Measurements from ENCODE around the gene CNBD2. TPM values are rescaled to one million over a fixed set of nuclear protein-coding genes. Genes with fewer than 3 reads are reported as not detected.

CNBD2 gene
- total and polyA plus RNA-seq, 10 of the 15 experiments (the other 5 are each of a cell fraction or from before 2014, with no cell fraction given), result 0.86 to 7.4 (median 4.6) TPM

- RAD21 ChIA-PET (ENCODE audit: unreplicated experiment), result interaction anchor here (0.9 to 1.3 kb wide), 2 partner anchors 72 to 75 kb away, joined by 4 to 7 read pairs; no protein-coding TSS in a partner anchor
- no peaks in the 10 kb centered on the region for H4K20me1 ChIP-seq (ENCODE audit: control insufficient read depth, insufficient read depth)
- in situ Hi-C loops (cut with MboI), result no loop called here
- H3K9me3 ChIP-seq (replicated peaks; ENCODE audit: control insufficient read depth, insufficient read depth, low read length), result no peaks in the 10 kb centered on the region
- peak overlapping the region; percentile 98 for H2AFZ ChIP-seq (ENCODE audit: control insufficient read depth, low read depth, low read length)
- H3K27ac ChIP-seq (ENCODE audit: control insufficient read depth, insufficient read depth), result no peak overlapping the region
- no peaks in the 10 kb centered on the region for H3K79me2 ChIP-seq (ENCODE audit: control insufficient read depth, insufficient read depth, low read length)
- no peak for DNase-seq (ENCODE audit: low read depth, low spot score)
- H3K36me3 ChIP-seq (ENCODE audit: control insufficient read depth in 2 of 2, insufficient read depth in 2 of 2, low read length in 1 of 2), result no peaks in the 10 kb centered on the region
- intact Hi-C loops (cut with micrococcal nuclease; ENCODE audit: unreplicated experiment), result no loop called here
- no peaks in the 10 kb centered on the region; a peak in 1 of 4 replicates for H3K27me3 ChIP-seq (replicated peaks in 1 of 2; ENCODE audit: control insufficient read depth in 2 of 2, insufficient read depth in 2 of 2, low read length in 1 of 2)
- POLR2A ChIA-PET, result interaction anchor here (0.6 to 1.1 kb wide), 5 partner anchors 9 to 66 kb away, joined by 3 to 4 read pairs (median 3); no protein-coding TSS in a partner anchor
- H3K4me1 ChIP-seq (ENCODE audit: control insufficient read depth, insufficient read depth, low read length), result peaks cover 4% of the 10 kb centered on the region; the same call in 1 of the 2 replicates
- WGBS (ENCODE audit: insufficient coverage, insufficient replicate concordance, low lambda C conversion rate, missing lambda C conversion rate), result 14% methylated on average over 26 of the region's 26 CpGs
- CTCF ChIA-PET, result interaction anchor here (0.6 to 1.8 kb wide), 5 partner anchors 69 to 491 kb away, joined by 3 to 9 read pairs (median 6); no protein-coding TSS in a partner anchor
- peak overlapping the region; percentile 59 for H3K9ac ChIP-seq (ENCODE audit: control insufficient read depth, insufficient read depth, low read length)
- SMC1A ChIA-PET (ENCODE audit: uncharacterized antibody, unreplicated experiment), result interaction anchor here (1.1 to 1.2 kb wide), 2 partner anchors 22 to 69 kb away, joined by 4 read pairs; no protein-coding TSS in a partner anchor
- ATAC-seq, result peak; percentile 4; the same call in 2 of the 3 replicates
- H3K4me2 ChIP-seq (ENCODE audit: control insufficient read depth, insufficient read depth), result peak overlapping the region; percentile 99
- no peak for FAIRE-seq
- H3K4me3 ChIP-seq, result peak overlapping the region; percentile 76
- BruUV-seq (replicated peaks), result no TSS peak
- no peak for TF ChIP-seq ZZZ3 (IDR thresholded peaks at IDR 0.05; ENCODE audit: control insufficient read depth, insufficient read length, low read depth)
- TF ChIP-seq KAT2A (conservative IDR thresholded peaks at IDR 0.05; ENCODE audit: control insufficient read depth, low read depth, low read length), result no peak
- no peak for TF ChIP-seq STAT1 (conservative IDR thresholded peaks at IDR 0.05)
- TF ChIP-seq CBX3 (IDR thresholded peaks at IDR 0.05; ENCODE audit: borderline replicate concordance, low read depth), result no peak
- TF ChIP-seq IRF4 (IDR thresholded peaks at IDR 0.05; ENCODE audit: low read depth, low read length), result no peak
- no peak for TF ChIP-seq CHD4 (IDR thresholded peaks at IDR 0.05)
- TF ChIP-seq, protein P1, sequence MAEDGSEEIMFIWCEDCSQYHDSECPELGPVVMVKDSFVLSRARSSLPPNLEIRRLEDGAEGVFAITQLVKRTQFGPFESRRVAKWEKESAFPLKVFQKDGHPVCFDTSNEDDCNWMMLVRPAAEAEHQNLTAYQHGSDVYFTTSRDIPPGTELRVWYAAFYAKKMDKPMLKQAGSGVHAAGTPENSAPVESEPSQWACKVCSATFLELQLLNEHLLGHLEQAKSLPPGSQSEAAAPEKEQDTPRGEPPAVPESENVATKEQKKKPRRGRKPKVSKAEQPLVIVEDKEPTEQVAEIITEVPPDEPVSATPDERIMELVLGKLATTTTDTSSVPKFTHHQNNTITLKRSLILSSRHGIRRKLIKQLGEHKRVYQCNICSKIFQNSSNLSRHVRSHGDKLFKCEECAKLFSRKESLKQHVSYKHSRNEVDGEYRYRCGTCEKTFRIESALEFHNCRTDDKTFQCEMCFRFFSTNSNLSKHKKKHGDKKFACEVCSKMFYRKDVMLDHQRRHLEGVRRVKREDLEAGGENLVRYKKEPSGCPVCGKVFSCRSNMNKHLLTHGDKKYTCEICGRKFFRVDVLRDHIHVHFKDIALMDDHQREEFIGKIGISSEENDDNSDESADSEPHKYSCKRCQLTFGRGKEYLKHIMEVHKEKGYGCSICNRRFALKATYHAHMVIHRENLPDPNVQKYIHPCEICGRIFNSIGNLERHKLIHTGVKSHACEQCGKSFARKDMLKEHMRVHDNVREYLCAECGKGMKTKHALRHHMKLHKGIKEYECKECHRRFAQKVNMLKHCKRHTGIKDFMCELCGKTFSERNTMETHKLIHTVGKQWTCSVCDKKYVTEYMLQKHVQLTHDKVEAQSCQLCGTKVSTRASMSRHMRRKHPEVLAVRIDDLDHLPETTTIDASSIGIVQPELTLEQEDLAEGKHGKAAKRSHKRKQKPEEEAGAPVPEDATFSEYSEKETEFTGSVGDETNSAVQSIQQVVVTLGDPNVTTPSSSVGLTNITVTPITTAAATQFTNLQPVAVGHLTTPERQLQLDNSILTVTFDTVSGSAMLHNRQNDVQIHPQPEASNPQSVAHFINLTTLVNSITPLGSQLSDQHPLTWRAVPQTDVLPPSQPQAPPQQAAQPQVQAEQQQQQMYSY (CRISPR knock-in tag; IDR thresholded peaks at IDR 0.05), result no peak
- TF ChIP-seq E4F1 (IDR thresholded peaks at IDR 0.05; ENCODE audit: borderline replicate concordance, partially characterized antibody), result no peak
- no peak for TF ChIP-seq MYB (IDR thresholded peaks at IDR 0.05; ENCODE audit: borderline replicate concordance, low read depth, low read length)
- TF ChIP-seq LARP7 (IDR thresholded peaks at IDR 0.05), result no peak
- no peak for TF ChIP-seq PML (IDR thresholded peaks at IDR 0.05; ENCODE audit: low read length)
- no peak for TF ChIP-seq MYC (IDR thresholded peaks at IDR 0.05; ENCODE audit: insufficient read depth, insufficient read length, insufficient replicate concordance, low read length, severe bottlenecking)
- no peak for TF ChIP-seq MEF2A (IDR thresholded peaks at IDR 0.05; ENCODE audit: insufficient read depth, low read depth, low read length)
Measured at GRCh38 chr20:36063916-36064657, 95.7 kb downstream of the CNBD2 start.

Data from GM12878 (cell line).